Measurements from ENCODE around the gene RAB40AL. TPM values are rescaled to one million over a fixed set of nuclear protein-coding genes. Genes with fewer than 3 reads are reported as not detected.
"Not testable (repeated sequence)": the region's sequence is repeated elsewhere in the genome, so short reads cannot be mapped to it uniquely, and the experiment has no call there.

The RAB40AL gene
- 1.7 TPM for total RNA-seq
- long read RNA-seq, partial matches to known transcripts: 0 of 2 reads
- long read RNA-seq, other reads (novel, unspliced or antisense): 0 of 2 reads

- not testable (repeated sequence) for DNase-seq (ENCODE audit: low spot score)
These were observed at the start of gene RAB40AL for GRCh38 chrX:102936972-102937371. RAB40AL (plus strand) TSS chrX:102937272; CDS start chrX:102937319, 47 bp downstream.

- DNase-seq (ENCODE audit: low spot score): no peak
These were observed 49.4 kb upstream of the RAB40AL start for GRCh38 chrX:102887687-102888086.

- DNase-seq (ENCODE audit: low spot score): no peak
These were observed 45.0 kb upstream of the RAB40AL start for GRCh38 chrX:102892103-102892502.

GRCh38 chrX:102899940-102900916, 36.8 kb upstream of the RAB40AL start:
- no peak for DNase-seq (ENCODE audit: low spot score)

- no peak for DNase-seq (ENCODE audit: low spot score)
These were observed 34.7 kb upstream of the RAB40AL start for GRCh38 chrX:102902355-102902754.

- no peak for DNase-seq (ENCODE audit: low spot score)
These were observed 5.9 kb upstream of the RAB40AL start for GRCh38 chrX:102930990-102931756.

GRCh38 chrX:102934624-102935023, 2.4 kb upstream of the RAB40AL start:
- DNase-seq (ENCODE audit: low spot score): no peak

- no peak for DNase-seq (ENCODE audit: low spot score)
These were observed 14.1 kb downstream of the RAB40AL start for GRCh38 chrX:102950908-102951866.

GRCh38 chrX:102957751-102958150, 20.7 kb downstream of the RAB40AL start:
- no peak for DNase-seq (ENCODE audit: low spot score)

- no peak for DNase-seq (ENCODE audit: low spot score)
These were observed 21.7 kb downstream of the RAB40AL start for GRCh38 chrX:102958794-102959193.

GRCh38 chrX:102959471-102959870, 22.4 kb downstream of the RAB40AL start:
- DNase-seq (ENCODE audit: low spot score): no peak

- no peak for DNase-seq (ENCODE audit: low spot score)
These were observed 26.9 kb downstream of the RAB40AL start for GRCh38 chrX:102963955-102964354.

GRCh38 chrX:102964940-102965339, 27.9 kb downstream of the RAB40AL start:
- DNase-seq (ENCODE audit: low spot score): no peak

GRCh38 chrX:102966701-102967100, 29.6 kb downstream of the RAB40AL start:
- no peak for DNase-seq (ENCODE audit: low spot score)

GRCh38 chrX:102968216-102968615, 31.1 kb downstream of the RAB40AL start:
- no peak for DNase-seq (ENCODE audit: low spot score)

- not testable (repeated sequence) for DNase-seq (ENCODE audit: low spot score)
These were observed 34.5 kb downstream of the RAB40AL start for GRCh38 chrX:102971536-102971935.

- no peak for DNase-seq (ENCODE audit: low spot score)
These were observed 37.9 kb downstream of the RAB40AL start for GRCh38 chrX:102975016-102975415.

GRCh38 chrX:102976286-102976685, 39.2 kb downstream of the RAB40AL start:
- no peak for DNase-seq (ENCODE audit: low spot score)

GRCh38 chrX:102976793-102977495, 39.9 kb downstream of the RAB40AL start:
- no peak for DNase-seq (ENCODE audit: low spot score)

GRCh38 chrX:102978594-102978993, 41.5 kb downstream of the RAB40AL start:
- no peak for DNase-seq (ENCODE audit: low spot score)
